Esophagus squamous epithelium (tissue), 4 donors: Measurements from ENCODE around the gene CACNB2.

Source experiments
- CTCF ChIP-seq, 6 experiments: fragments of 450-650 bp in 4 of 6; fragments of 200-600 bp in 2 of 6; sonication (generic) in 2 of 6; IDR thresholded peaks; one replicate each; pipeline ENCODE4 v1.5.1; 2016 to 2019; ENCODE audit warnings: antibody characterized with exemption in 6 of 6, mild to moderate bottlenecking in 4 of 6, moderate library complexity in 4 of 6
- POLR2A ChIP-seq, 4 donors: fragments of 450-650 bp; IDR thresholded peaks; one replicate each; pipeline ENCODE4 v1.6.1; 2017; ENCODE audit warnings: antibody characterized with exemption in 4 of 4, mild to moderate bottlenecking in 4 of 4, moderate library complexity in 3 of 4

- TF ChIP-seq CTCF (IDR thresholded peaks at IDR 0.05) (no peak), POLR2A (IDR thresholded peaks at IDR 0.05) (no peak)
Observed at GRCh38 chr10:18252086-18252485, 111.9 kb downstream of the CACNB2 start.
